Cardiac septum (tissue), 1 donor: Measurements from ENCODE around the gene PTPRN2. TPM values are rescaled to one million over a fixed set of nuclear protein-coding genes. Genes with fewer than 3 reads are reported as not detected.
A peak's percentile ranks its signal among the peaks of the same experiment; 100 is the strongest.
"Not testable (repeated sequence)": the region's sequence is repeated elsewhere in the genome, so short reads cannot be mapped to it uniquely, and the experiment has no call there.

ENCODE experiments used
- DNase-seq: peaks from one replicate; pipeline ENCODE4 v3.0.0-alpha.2; 2020; ENCODE audit warnings: low spot score
- intact Hi-C: fragments of 100-400 bp; cut with DNase I; formaldehyde crosslinking; loops from one replicate; pipeline ENCODE4 v1.14.0; 2022
- total RNA-seq: library from RNA; stranded (reverse); fragmentation: NEBNext Ultra II Directional; extraction: Animal tissue kit (Norgen Biotek cat#: 25700); gene quantifications from one replicate; pipeline ENCODE4 v1.2.1, GENCODE V29; 2021
- donor health status: DM: no; HTN: no; CAD: no.

The PTPRN2 gene
- total RNA-seq, 1 donor from 2014 or later: 0.92 TPM

DNA sequence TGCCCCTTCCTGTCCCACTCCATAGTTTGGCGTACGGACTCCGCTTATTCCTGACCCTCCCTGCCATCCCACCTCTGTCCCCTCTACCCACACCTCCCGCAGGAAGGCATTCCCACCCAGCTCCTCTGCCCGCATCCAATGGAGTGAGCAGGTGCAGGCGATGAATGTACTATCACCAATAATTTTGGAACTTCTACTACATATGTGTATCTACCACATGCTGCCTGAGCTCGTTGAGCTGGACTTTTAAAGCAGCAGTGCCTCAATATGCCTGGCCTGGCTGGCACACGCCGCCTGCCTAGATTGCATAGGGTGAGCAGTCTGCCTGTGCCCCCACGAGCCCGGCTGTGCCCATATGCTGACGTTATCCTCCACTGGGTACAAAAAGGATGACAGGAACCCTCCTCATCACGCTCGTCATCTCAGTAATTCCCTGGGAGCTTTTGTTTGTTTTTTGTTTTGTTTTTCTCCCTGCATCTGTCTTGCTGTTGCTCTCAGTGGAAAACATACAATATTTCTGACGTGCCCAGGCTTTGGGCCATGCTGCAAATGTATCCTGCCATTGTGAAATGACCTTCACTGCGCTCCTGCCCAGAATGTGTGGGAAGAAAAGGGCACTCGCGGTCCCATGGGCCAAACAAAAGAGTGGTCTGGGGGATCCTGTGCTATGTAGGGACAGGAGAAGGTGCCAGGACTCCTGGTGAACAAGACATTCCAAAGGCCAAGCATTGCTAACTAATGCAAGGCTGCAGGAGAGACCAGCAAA is 302.8 kb downstream of the PTPRN2 start:
- intact Hi-C loops: no loop called here
- DNase-seq: peak; percentile 57

DNA sequence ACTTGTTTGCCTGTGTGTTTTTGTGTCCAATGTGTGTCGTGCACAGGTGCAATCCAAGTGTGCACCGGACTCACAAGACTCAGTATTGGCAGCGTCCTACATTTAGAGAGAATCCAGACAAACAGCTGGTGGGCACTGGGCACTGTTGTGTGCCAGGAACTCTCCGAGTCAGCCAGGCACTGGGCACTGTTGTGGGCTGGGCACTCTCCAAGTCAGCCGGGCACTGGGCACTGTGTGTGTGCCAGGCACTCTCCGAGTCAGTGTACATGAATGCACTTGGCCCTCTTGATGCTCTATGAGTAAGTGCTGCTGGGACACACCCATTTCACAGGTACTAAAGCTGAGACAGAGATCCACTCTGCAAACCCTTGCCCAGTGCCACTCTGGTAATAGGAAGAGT is 303.5 kb downstream of the PTPRN2 start:
- intact Hi-C loops: no loop called here
- DNase-seq: peak; percentile 70

DNA sequence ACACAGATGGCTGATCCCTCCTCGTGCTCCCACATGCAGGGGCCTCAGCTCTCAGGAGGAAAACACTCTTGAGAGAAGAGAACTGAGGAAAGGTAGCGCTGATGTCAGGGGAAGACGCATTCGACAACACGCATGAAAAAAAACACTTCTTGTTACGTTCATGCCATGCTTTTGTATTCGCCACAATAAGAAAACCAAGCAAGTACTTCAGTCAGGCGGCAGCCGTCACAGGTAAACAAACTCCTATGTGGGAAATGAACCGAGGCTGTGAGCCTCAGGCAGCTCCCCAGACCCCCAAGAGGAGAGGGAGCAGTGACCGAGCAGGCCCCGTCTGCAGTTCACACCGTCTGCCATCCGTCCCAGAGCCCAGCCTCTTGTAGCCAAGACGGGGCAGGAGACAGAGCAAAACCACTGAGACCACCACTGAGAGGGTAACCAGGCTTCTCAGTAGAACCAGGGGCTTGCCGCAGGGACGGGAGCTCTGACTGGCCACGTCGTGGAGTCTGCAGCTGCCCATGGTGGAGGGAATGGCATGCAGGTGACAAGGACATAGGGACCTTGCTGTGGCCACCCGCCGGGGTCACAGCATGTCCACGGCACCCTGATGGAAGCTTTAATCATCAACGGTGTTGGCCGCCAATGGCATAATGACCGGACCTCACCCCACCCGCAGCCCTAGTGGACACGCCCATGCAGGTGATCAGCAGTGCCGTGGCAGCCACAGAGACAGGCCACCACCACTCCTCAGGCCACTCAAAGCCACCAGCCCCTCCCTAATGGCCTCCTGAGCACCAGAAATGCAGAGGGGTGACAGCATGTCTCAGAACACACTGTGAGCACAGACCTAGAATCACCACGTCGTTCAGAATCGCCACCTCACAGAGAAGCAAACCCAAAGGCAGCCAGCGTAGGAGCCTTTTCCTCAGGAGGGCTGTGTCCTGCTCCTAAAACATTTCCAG is 304.3 kb downstream of the PTPRN2 start:
- intact Hi-C loops: no loop called here
- DNase-seq: peak; percentile 60

- intact Hi-C loops: no loop called here
These were observed 305.1 kb downstream of the PTPRN2 start for GRCh38 chr7:158282461-158283001.

GRCh38 chr7:158281441-158281840 is 306.2 kb downstream of the PTPRN2 start:
- intact Hi-C loops: no loop called here
- DNase-seq: peak; percentile 66

More at GRCh38 chr7:158282461-158283001, 305.1 kb downstream of the PTPRN2 start:
- peak; percentile 63 for DNase-seq

GRCh38 chr7:158280448-158281144 is 307.0 kb downstream of the PTPRN2 start:
- intact Hi-C loops: no loop called here

GRCh38 chr7:158279539-158280447 is 307.8 kb downstream of the PTPRN2 start:
- intact Hi-C loops: no loop called here
- DNase-seq: peak; percentile 51

More at GRCh38 chr7:158280448-158281144, 307.0 kb downstream of the PTPRN2 start:
- peak; percentile 38 for DNase-seq

- DNase-seq: peak; percentile 31
- intact Hi-C loops: no loop called here
These were observed 308.8 kb downstream of the PTPRN2 start for GRCh38 chr7:158278745-158279320.

DNA sequence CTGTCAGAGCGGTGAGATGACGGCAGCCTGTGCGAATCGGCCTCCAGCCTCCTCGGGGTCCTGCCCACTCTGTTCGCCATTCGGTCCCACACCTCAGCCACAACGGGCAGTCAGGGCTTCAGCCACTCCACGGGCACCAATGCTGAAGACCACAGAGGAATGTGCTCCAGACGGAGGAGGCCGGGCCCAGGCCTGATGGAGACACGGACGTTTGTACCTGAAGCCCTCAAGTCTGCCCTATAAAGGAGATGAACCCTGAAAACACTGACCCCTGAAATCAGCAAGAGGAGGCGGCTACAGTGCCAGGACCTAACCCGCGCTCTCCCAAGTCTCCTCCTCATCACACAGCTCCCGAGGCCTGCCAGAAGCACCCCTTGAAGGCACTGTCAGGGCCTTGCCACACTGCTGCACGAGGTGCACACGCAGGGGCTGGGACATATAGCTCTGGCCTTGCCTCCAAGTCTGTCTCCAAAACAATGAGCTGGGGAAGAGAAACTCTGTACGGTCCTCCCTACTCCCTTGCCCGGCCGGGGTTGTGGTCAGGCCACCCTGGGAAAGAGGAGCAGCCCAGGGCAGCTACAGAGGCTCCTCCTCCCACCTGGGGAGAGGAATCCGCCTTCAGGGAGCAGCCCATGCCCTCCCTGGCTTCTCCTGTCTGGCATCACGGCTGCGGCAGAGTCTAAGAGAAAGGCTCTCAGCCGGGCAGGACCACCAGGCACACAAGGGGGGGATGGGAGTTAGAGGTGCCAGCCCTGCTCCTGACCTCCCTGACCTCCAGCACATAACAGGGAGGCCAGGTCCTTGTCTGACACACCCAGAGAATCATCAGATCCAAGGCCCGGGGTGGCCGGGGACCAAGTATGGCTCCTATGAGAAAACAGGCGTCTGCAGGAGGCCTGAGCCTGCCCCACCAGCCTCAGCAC is 310.1 kb downstream of the PTPRN2 start:
- intact Hi-C loops: no loop called here

DNA sequence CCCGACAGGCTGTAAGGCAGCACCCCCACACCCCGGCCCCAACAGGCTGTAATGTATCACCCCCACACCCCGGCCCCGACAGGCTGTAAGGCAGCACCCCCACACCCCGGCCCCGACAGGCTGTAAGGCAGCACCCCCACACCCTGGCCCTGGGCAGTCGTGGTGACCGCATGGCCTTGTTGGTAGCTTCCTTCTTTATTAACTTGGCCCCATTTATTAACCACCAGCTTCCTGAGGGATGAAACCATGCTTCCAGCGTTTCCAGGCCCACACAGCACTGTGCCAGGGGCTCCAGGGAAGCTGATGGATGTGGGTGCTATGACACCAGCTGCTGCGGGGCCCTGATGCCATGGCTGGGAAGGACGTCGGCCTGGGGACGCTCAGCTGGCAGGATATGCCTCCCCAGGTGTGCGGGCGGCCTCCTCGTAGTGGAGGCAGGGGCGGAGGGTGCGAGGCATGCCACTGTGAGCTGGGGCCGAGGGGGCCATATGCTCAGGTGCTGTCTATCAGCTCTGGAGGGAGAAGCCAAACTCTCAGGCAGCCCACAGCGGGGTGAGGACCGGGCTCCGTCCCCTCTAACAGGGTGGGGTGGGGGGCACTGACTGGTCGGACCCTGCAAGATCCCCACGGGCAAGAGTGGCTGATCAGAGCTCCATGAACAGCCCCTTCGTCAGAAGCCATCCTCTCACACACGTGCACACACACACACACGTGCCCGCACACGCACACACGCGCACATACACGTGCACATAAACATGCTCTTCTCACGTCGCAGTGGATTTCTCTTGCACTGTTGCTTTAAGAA is 311.0 kb downstream of the PTPRN2 start:
- peak; percentile 71 for DNase-seq
- intact Hi-C loops: no loop called here

More for the DNA sequence above, 310.1 kb downstream of the PTPRN2 start:
- DNase-seq: peak; percentile 58

DNA sequence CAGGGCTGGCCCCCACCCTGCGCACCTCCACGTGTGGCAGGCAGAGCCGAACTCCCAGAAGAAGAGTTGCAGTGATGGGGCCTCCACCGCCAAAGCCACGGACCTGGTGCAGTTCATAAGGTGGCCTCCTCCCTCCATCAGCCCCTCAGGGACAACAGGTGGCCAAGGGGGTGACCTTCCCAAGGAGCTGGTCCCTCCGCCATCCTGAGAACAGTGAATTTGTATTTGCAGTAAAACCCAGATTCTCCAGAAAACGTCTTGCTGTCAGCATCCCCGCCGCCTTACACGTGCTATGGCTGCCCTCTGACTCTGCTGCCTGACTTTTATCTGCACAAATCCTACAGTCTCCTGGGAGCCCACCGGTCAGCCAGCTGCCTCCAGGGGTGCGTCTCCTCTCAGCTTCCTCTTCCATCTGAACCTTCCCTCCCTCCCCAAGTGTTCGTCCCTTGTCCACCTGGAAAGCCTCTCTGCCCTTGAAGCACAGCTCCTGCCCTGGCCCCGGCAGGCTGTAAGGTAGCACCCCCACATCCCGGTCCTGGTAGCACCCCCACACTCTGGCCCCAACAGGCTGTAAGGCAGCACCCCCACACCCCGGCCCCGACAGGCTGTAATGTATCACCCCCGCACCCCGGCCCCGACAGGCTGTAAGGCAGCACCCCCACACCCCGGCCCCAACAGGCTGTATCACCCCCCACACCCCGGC is 311.8 kb downstream of the PTPRN2 start:
- intact Hi-C loops: no loop called here
- DNase-seq: peak; percentile 74

- intact Hi-C loops: no loop called here
- DNase-seq: peak; percentile 74
These were observed 312.6 kb downstream of the PTPRN2 start for GRCh38 chr7:158274996-158275395.

DNA sequence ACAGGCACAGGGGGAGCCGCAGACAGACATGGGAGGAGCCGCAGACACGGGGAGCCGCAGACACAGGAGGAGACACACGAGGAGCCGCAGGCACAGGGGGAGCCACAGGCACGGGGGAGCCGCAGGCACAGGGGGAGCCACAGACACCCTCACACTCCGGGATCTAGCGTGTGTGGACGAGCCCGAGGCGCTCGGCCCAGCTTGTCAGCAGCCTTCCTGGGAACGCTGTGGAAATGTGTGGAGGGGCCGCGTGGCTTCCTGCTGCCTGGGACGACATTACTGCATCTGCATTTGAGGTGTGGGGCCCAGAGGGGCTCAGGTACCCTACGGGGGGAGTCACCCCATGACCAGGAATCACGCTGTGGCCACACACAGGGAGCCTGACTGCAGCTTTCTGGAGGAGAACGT is 313.2 kb downstream of the PTPRN2 start:
- peak; percentile 67 for DNase-seq
- intact Hi-C loops: no loop called here

DNA sequence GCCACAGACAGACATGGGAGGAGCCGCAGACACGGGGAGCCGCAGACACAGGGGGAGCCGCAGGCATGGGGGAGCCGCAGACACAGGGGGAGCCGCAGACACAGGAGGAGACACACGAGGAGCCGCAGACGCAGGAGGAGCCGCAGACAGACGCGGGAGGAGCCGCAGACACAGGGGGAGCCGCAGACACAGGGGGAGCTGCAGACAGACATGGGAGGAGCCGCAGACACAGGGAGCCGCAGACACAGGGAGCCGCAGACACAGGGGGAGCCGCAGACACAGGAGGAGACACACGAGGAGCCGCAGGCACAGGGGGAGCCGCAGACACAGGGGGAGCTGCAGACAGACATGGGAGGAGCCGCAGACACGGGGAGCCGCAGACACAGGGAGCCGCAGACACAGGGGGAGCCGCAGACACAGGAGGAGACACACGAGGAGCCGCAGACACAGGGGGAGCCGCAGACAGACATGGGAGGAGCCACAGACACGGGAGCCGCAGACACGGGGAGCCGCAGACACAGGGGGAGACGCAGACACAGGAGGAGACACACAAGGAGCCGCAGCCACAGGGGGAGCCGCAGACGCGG is 313.8 kb downstream of the PTPRN2 start:
- DNase-seq: peak; percentile 74

GRCh38 chr7:158273138-158273651 is 314.4 kb downstream of the PTPRN2 start:
- peak; percentile 74 for DNase-seq
- intact Hi-C loops: no loop called here

More for the DNA sequence above, 313.8 kb downstream of the PTPRN2 start:
- intact Hi-C loops: not testable (repeated sequence)
